Endothelial cell of umbilical vein (primary cell): Measurements from ENCODE around the gene CCDC187. TPM values are rescaled to one million over a fixed set of nuclear protein-coding genes. Genes with fewer than 3 reads are reported as not detected.
A peak's percentile ranks its signal among the peaks of the same experiment; 100 is the strongest.

Experiments used
- BruUV-seq: library from RNA; stranded (reverse); fragments of 400-500 nt; replicated peaks from 2 replicates; lab custom pipeline; 2021; lab: Mats Ljungman, UMichigan
- CTCF ChIA-PET: fragments of 300-600, 350-600 bp; sonication (Branson Sonifier 250); formaldehyde crosslinking; loops from one replicate; lab custom pipeline; 2021; ENCODE audit warnings: antibody characterized with exemption, inconsistent platforms; lab: Charles Lee
- POLR2A ChIA-PET: fragments of 300-600, 350-600 bp; sonication (Branson Sonifier 250); formaldehyde crosslinking; loops from one replicate; lab custom pipeline; 2021; ENCODE audit warnings: antibody characterized with exemption, inconsistent platforms; lab: Charles Lee
- DNase-seq: peaks from one replicate; pipeline ENCODE4 v3.0.0-alpha.2; 2011; ENCODE audit warnings: low read depth, low spot score
- FAIRE-seq: peaks from 2 replicates; lab custom pipeline; 2011; peaks lifted over from hg19 to GRCh38; lab: Jason Lieb, UNC
- H2AFZ ChIP-seq: 2 replicates; pipeline ENCODE4 v1.6.0; 2012; ENCODE audit warnings: low read depth, low read length, control low read depth, inconsistent platforms
- H3K27ac ChIP-seq: 2 replicates; pipeline ENCODE4 v1.5.1; 2011; ENCODE audit warnings: low read depth, mild to moderate bottlenecking, control low read depth, low read length, moderate library complexity; ENCODE audit not compliant: insufficient read depth
- H3K27me3 ChIP-seq, 2 experiments: 2 replicates each; pipeline versions ENCODE4 v1.6.0 to v1.6.1; 2011; ENCODE audit warnings: low read length in 2 of 2, mixed read lengths in 1 of 2; ENCODE audit not compliant: control insufficient read depth in 2 of 2, insufficient read depth in 2 of 2
- H3K36me3 ChIP-seq, 2 experiments: 2 replicates in 1 of 2; 3 replicates in 1 of 2; pipeline ENCODE4 v1.5.1; 2011; ENCODE audit warnings: low read length in 2 of 2, mild to moderate bottlenecking in 1 of 2, moderate library complexity in 1 of 2; ENCODE audit not compliant: control insufficient read depth in 2 of 2, insufficient read depth in 2 of 2; ENCODE audit errors: extremely low read depth in 1 of 2
- H3K4me1 ChIP-seq: 3 replicates; pipeline ENCODE4 v1.5.1; 2011; ENCODE audit warnings: mild to moderate bottlenecking, low read length; ENCODE audit not compliant: control insufficient read depth, insufficient read depth; ENCODE audit errors: extremely low read depth
- H3K4me2 ChIP-seq: 2 replicates; pipeline ENCODE4 v1.6.1; 2011; ENCODE audit warnings: low read length, control low read depth, mixed read lengths; ENCODE audit not compliant: insufficient read depth
- H3K4me3 ChIP-seq, 3 experiments: fragments of 200-600 bp in 1 of 3; sonication (generic), shearing (Covaris generic) in 1 of 3; replicated peaks in 1 of 3; 2 replicates each; pipeline ENCODE4 v1.5.1; 2011 to 2016; ENCODE audit warnings: control low read depth in 3 of 3, low read length in 3 of 3, mild to moderate bottlenecking in 2 of 3, inconsistent platforms in 1 of 3, low read depth in 1 of 3, moderate library complexity in 1 of 3; ENCODE audit not compliant: insufficient read depth in 1 of 3
- H3K79me2 ChIP-seq: 2 replicates; pipeline ENCODE4 v1.6.0; 2012; ENCODE audit warnings: low read length, inconsistent platforms; ENCODE audit not compliant: control insufficient read depth, insufficient read depth
- H3K9ac ChIP-seq: replicated peaks from 2 replicates; pipeline ENCODE3; 2011; ENCODE audit warnings: low read length, control low read depth; ENCODE audit not compliant: insufficient read depth; ENCODE audit errors: extremely low read depth
- H3K9me1 ChIP-seq: replicated peaks from 3 replicates; pipeline ENCODE4 v1.6.0; 2011; ENCODE audit warnings: mild to moderate bottlenecking, low read length; ENCODE audit not compliant: control insufficient read depth, insufficient read depth; ENCODE audit errors: extremely low read depth
- H3K9me3 ChIP-seq: replicated peaks from 2 replicates; pipeline ENCODE4 v1.5.1; 2012; ENCODE audit warnings: low read length, inconsistent platforms; ENCODE audit not compliant: control insufficient read depth, insufficient read depth
- H4K20me1 ChIP-seq: replicated peaks from 2 replicates; pipeline ENCODE3; 2011; ENCODE audit warnings: mild to moderate bottlenecking, low read length; ENCODE audit not compliant: control insufficient read depth, insufficient read depth; ENCODE audit errors: extremely low read depth
- EZH2 ChIP-seq: IDR thresholded peaks from 2 replicates; pipeline ENCODE4 v1.6.1; 2012; ENCODE audit warnings: borderline replicate concordance, low read depth, mild to moderate bottlenecking, moderate library complexity, low read length, inconsistent platforms; ENCODE audit not compliant: severe bottlenecking
- FOS ChIP-seq: IDR thresholded peaks from 2 replicates; pipeline ENCODE4 v1.6.1; 2011; ENCODE audit warnings: mild to moderate bottlenecking, low read length, moderate library complexity, borderline replicate concordance; ENCODE audit not compliant: insufficient read depth
- JUN ChIP-seq: IDR thresholded peaks from 2 replicates; pipeline ENCODE4 v1.6.1; 2011; ENCODE audit warnings: borderline replicate concordance, low read depth; ENCODE audit not compliant: insufficient read length, insufficient read depth
- MAX ChIP-seq: IDR thresholded peaks from 2 replicates; pipeline ENCODE4 v1.6.1; 2011; ENCODE audit not compliant: insufficient read depth, insufficient read length
- POLR2A ChIP-seq: IDR thresholded peaks from 2 replicates; pipeline ENCODE4 v1.6.1; 2012; ENCODE audit warnings: low read depth, mild to moderate bottlenecking, control low read depth, low read length
- POLR2AphosphoS5 ChIP-seq: IDR thresholded peaks from 2 replicates; pipeline ENCODE4 v1.6.1; 2012; ENCODE audit warnings: low read depth, mild to moderate bottlenecking, control low read depth, low read length, moderate library complexity; ENCODE audit not compliant: insufficient read depth
- dilution Hi-C: fragments of 300-500 bp; cut with MboI; formaldehyde crosslinking; loops from one replicate; pipeline ENCODE4 v1.15.0; 2019; ENCODE audit warnings: low sequenced_read_pairs; ENCODE audit not compliant: extremely low pct_ligation_motif_present
- intact Hi-C: fragments of 100-400 bp; cut with micrococcal nuclease; formaldehyde crosslinking; loops from one replicate; pipeline ENCODE4 v1.10.0; 2022
- polyA plus RNA-seq, 4 experiments: library from polyadenylated mRNA; depleted of rRNA in 3 of 4; stranded (reverse) in 3 of 4; unstranded in 1 of 4; fragments of >200 nt; gene quantifications; 2 replicates each; pipeline versions ENCODE4 v1.2.1 to v1.2.3, GENCODE V29; 2011 to 2012; ENCODE audit warnings: missing spikeins in 1 of 4
- total RNA-seq: library from RNA; stranded (reverse); gene quantifications from 2 replicates; pipeline ENCODE4 v1.2.3, GENCODE V29; 2021
- TF ChIP-seq, protein P1 (sequence below), 2 donors: IDR thresholded peaks; 1 replicate in 1 of 2; 2 replicates in 1 of 2; pipeline ENCODE4 v1.5.1; 2011; ENCODE audit warnings: low read length in 2 of 2, mild to moderate bottlenecking in 2 of 2, moderate library complexity in 2 of 2, control low read depth in 1 of 2, inconsistent platforms in 1 of 2, low read depth in 1 of 2; ENCODE audit not compliant: insufficient read depth in 1 of 2; ENCODE audit errors: extremely low read depth in 1 of 2

CCDC187 gene
- total and polyA plus RNA-seq, 2 donors (not counting 3 experiments of a cell fraction or from before 2014, with no cell fraction given): not detected

DNA sequence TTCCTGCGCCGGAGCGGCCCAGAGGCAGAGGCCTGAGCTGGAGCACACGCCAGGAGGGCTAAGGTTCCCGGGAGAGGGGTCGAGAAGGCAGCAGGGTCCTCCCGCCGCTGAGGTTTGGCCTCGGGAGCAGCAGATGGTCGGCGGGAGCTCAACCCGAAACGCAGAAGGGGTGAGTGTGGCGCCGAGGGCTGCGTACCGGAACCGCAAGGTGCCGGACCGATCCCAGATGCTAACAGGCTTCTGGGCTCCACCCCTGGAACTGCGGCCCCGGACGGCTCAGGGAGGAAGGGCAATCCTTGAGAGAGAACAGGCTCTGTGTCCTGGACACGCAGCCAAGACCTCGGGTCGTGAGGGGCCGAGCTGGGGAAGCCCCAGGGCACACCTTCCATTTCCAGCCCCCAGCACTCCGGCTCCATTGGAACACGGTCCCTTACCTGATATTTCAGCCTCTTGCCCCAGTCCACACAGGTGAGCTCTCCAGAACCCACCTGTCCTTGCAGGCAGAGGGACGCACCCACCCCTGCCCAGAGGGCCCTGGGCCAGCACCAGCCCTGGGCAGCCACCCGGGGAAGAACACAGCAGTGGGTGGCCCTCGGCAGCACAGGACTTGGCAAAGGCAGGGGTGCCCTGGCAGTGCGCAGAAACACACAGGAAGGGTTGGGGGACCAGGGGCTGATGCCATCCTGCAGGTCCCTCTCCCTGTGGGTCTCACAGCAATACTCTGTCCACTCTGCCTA lies 100.3 kb downstream of the CCDC187 start:
- DNase-seq: no peak
- no peak overlapping the region for H3K4me3 ChIP-seq
- intact Hi-C loops (loop anchor here (10.0 kb wide), 1 partner anchor 49 kb away; no protein-coding TSS in a partner anchor), dilution Hi-C loops (no loop called here)
- no peaks in the 10 kb centered on the region for H4K20me1 ChIP-seq
- no peak for FAIRE-seq
- no peak overlapping the region for H3K4me2 ChIP-seq
- H3K9ac ChIP-seq: no peak overlapping the region
- H3K9me1 ChIP-seq: no peaks in the 10 kb centered on the region
- BruUV-seq: no TSS peak
- H3K9me3 ChIP-seq: no peaks in the 10 kb centered on the region
- TF ChIP-seq POLR2A: no peak
- TF ChIP-seq POLR2AphosphoS5: no peak
- TF ChIP-seq MAX: no peak
- TF ChIP-seq JUN: no peak
- H3K27ac ChIP-seq: no peak overlapping the region
- H3K4me1 ChIP-seq: no peaks in the 10 kb centered on the region
- ChIA-PET POLR2A (no interaction called here), CTCF (interaction anchor here (1.0 kb wide), 1 partner anchor 33 kb away, joined by 4 read pairs; no protein-coding TSS in a partner anchor)
- no peaks in the 10 kb centered on the region for H3K36me3 ChIP-seq
- H2AFZ ChIP-seq: no peak overlapping the region
- H3K79me2 ChIP-seq: no peaks in the 10 kb centered on the region
- H3K27me3 ChIP-seq: peaks cover 44 to 56% of the 10 kb centered on the region in 2 experiments

DNA sequence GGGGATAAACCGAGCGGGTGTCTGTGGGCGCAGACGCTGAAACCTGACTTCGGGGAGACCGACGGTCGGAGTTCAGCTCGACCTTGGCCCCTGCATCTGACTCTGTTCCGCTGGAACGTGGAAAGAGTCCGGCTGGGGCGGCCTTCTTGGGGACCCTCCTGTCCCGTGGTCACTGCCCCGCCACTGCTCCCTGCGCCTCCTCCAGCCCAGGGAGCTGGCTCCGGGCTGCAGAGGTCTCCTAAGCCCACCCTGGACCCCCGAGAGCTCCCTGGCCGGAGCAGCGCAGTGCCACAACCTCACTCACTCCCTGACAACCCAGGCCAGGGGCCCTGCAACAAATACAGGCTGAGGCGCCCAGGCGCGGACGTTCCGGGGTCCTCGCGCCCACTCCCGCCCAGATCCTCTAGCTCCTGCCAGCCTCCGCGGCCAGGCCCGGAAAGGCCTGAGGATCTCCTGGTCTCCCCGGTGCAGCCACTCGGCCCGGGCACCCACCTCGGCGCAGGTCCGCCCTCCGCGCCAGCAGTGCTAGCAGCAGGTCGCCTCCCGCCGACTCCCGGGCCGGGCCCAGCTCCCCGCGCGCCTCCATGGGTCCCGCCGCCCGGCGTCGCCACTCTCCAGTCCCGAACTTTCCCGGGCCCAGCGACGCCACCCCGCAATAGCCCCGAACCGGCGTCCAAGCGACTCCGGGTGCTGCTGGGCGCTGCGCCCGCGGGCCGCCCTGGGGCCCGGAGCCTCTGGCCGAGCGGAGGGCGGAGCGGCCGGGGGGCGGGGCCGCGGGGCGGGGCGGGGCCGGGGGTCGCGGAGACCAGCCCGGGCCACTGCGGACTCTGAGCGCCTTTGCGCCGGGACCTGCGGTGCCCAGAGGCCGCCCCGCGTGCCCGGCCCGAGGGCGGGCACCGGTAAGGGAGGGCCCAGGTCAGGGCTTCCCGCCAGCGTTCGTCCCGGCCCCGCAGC lies 101.2 kb downstream of the CCDC187 start:
- no TSS peak for BruUV-seq
- H4K20me1 ChIP-seq: no peaks in the 10 kb centered on the region
- H2AFZ ChIP-seq: no peak overlapping the region
- H3K4me1 ChIP-seq: no peaks in the 10 kb centered on the region
- no peak overlapping the region for H3K4me2 ChIP-seq
- FAIRE-seq (no peak), DNase-seq (no peak)
- ChIA-PET CTCF (no interaction called here), POLR2A (no interaction called here)
- H3K36me3 ChIP-seq: no peaks in the 10 kb centered on the region
- no peaks in the 10 kb centered on the region for H3K9me1 ChIP-seq
- H3K79me2 ChIP-seq: no peaks in the 10 kb centered on the region
- H3K9me3 ChIP-seq: no peaks in the 10 kb centered on the region
- no peak overlapping the region for H3K9ac ChIP-seq
- peaks cover 51 to 64% of the 10 kb centered on the region in 2 experiments for H3K27me3 ChIP-seq
- no peak overlapping the region for H3K27ac ChIP-seq
- dilution Hi-C loops: no loop called here
- TF ChIP-seq, protein P1, sequence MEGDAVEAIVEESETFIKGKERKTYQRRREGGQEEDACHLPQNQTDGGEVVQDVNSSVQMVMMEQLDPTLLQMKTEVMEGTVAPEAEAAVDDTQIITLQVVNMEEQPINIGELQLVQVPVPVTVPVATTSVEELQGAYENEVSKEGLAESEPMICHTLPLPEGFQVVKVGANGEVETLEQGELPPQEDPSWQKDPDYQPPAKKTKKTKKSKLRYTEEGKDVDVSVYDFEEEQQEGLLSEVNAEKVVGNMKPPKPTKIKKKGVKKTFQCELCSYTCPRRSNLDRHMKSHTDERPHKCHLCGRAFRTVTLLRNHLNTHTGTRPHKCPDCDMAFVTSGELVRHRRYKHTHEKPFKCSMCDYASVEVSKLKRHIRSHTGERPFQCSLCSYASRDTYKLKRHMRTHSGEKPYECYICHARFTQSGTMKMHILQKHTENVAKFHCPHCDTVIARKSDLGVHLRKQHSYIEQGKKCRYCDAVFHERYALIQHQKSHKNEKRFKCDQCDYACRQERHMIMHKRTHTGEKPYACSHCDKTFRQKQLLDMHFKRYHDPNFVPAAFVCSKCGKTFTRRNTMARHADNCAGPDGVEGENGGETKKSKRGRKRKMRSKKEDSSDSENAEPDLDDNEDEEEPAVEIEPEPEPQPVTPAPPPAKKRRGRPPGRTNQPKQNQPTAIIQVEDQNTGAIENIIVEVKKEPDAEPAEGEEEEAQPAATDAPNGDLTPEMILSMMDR (IDR thresholded peaks at IDR 0.05; ENCODE audit: extremely low read depth in 1 of 2, insufficient read depth in 1 of 2, low read depth in 1 of 2, low read length in 2 of 2): no peak
- TF ChIP-seq EZH2: peak; percentile 10
- TF ChIP-seq FOS: no peak
- H3K4me3 ChIP-seq: no peak overlapping the region
- intact Hi-C loops: loop anchor here (10.0 kb wide), 1 partner anchor 48 kb away; no protein-coding TSS in a partner anchor
